Ishikawa (cell line): ENCODE measurements around the gene ID3.

Experiments used
- CREB1 ChIP-seq: IDR thresholded peaks from 2 replicates; pipeline ENCODE4 v1.6.1; 2012; ENCODE audit warnings: low read depth
- EP300 ChIP-seq: IDR thresholded peaks from 2 replicates; pipeline ENCODE4 v1.6.1; 2012; ENCODE audit warnings: borderline replicate concordance
- FOXM1 ChIP-seq: IDR thresholded peaks from 2 replicates; pipeline ENCODE4 v1.6.1; 2012; ENCODE audit warnings: low read depth, borderline replicate concordance
- NFIC ChIP-seq: IDR thresholded peaks from 2 replicates; pipeline ENCODE4 v1.6.1; 2012
- RAD21 ChIP-seq: IDR thresholded peaks from 2 replicates; pipeline ENCODE4 v1.6.1; 2012; ENCODE audit warnings: low read depth
- REST ChIP-seq: IDR thresholded peaks from 2 replicates; pipeline ENCODE4 v1.6.1; 2012; ENCODE audit warnings: low read depth, mild to moderate bottlenecking
- YY1 ChIP-seq: IDR thresholded peaks from 2 replicates; pipeline ENCODE4 v1.6.1; 2012; ENCODE audit warnings: low read depth
- ZBTB7A ChIP-seq: IDR thresholded peaks from 2 replicates; pipeline ENCODE4 v1.6.1; 2012; ENCODE audit warnings: low read depth

- TF ChIP-seq EP300 (0 out of 2 replicates have a peak, but pooled peaks have one; percentile 18), RAD21 (no peak), REST (no peak), CREB1 (0 out of 2 replicates have a peak, but pooled peaks have one; percentile 4), NFIC (no peak; the same call in 1 of the 2 replicates), FOXM1 (no peak), YY1 (peak; percentile 17; the same call in 1 of the 2 replicates), ZBTB7A (no peak; the same call in 1 of the 2 replicates)
These were observed at the start of gene ID3 for GRCh38 chr1:23559136-23559984.
